Activated gamma-delta T cell treated with anti-CD3 and anti-CD28 coated beads, Interleukin-2, amount 50 U/mL, for 16 hours (primary cell): ENCODE results near the gene MBD4.
"Not testable (repeated sequence)": the region's sequence is repeated elsewhere in the genome, so short reads cannot be mapped to it uniquely, and the experiment has no call there.

ENCODE experiments used
- DNase-seq: peaks from one replicate; pipeline ENCODE4 v3.0.0-alpha.2; 2020; ENCODE audit warnings: low read depth

MBD4 gene

GRCh38 chr3:129429602-129430001 lies 10.1 kb downstream of the MBD4 start:
- no peak for DNase-seq

- DNase-seq: no peak
Observed at GRCh38 chr3:129429080-129429451, 10.7 kb downstream of the MBD4 start.

GRCh38 chr3:129428376-129429079 lies 11.2 kb downstream of the MBD4 start, which contains the start of gene EFCAB12:
Gene EFCAB12 (minus strand): TSS chr3:129428636. CDS start chr3:129428488, 148 bp downstream.
- DNase-seq: peak; percentile 77

- DNase-seq: no peak
Observed at GRCh38 chr3:129428007-129428375, 11.8 kb downstream of the MBD4 start.

- DNase-seq: no peak
Observed at GRCh38 chr3:129425619-129426018, 14.1 kb downstream of the MBD4 start.

- no peak for DNase-seq
Observed at GRCh38 chr3:129425213-129425612, 14.5 kb downstream of the MBD4 start.

- DNase-seq: no peak
Observed at GRCh38 chr3:129424185-129424841, 15.4 kb downstream of the MBD4 start.

- DNase-seq: no peak
Observed at GRCh38 chr3:129422897-129423296, 16.9 kb downstream of the MBD4 start.

GRCh38 chr3:129421988-129422745 lies 17.6 kb downstream of the MBD4 start:
- no peak for DNase-seq

- DNase-seq: no peak
Observed at GRCh38 chr3:129421236-129421883, 18.4 kb downstream of the MBD4 start.

- no peak for DNase-seq
Observed at GRCh38 chr3:129419476-129419875, 20.3 kb downstream of the MBD4 start.

GRCh38 chr3:129418041-129418973 lies 21.4 kb downstream of the MBD4 start:
- DNase-seq: no peak

GRCh38 chr3:129417326-129417725 lies 22.4 kb downstream of the MBD4 start:
- no peak for DNase-seq

GRCh38 chr3:129416415-129416814 lies 23.3 kb downstream of the MBD4 start:
- DNase-seq: no peak

GRCh38 chr3:129415830-129416229 lies 23.9 kb downstream of the MBD4 start:
- no peak for DNase-seq

- DNase-seq: no peak
Observed at GRCh38 chr3:129415378-129415777, 24.4 kb downstream of the MBD4 start.

- no peak for DNase-seq
Observed at GRCh38 chr3:129413687-129414506, 25.9 kb downstream of the MBD4 start.

GRCh38 chr3:129413238-129413637 lies 26.5 kb downstream of the MBD4 start:
- DNase-seq: not testable (repeated sequence)

- no peak for DNase-seq
Observed at GRCh38 chr3:129412542-129413198, 27.1 kb downstream of the MBD4 start.

- DNase-seq: no peak
Observed at GRCh38 chr3:129410971-129411370, 28.8 kb downstream of the MBD4 start.
